Fibroblast of lung (primary cell): ENCODE data around the gene TRPV2. TPM values are rescaled to one million over a fixed set of nuclear protein-coding genes. Genes with fewer than 3 reads are reported as not detected.

ENCODE experiments used
- DNase-seq, 2 donors: peaks; one replicate each; pipeline versions ENCODE4 v3.0.0 to v3.0.0-alpha.2; 2010; ENCODE audit warnings: low read depth in 2 of 2
- H2AFZ ChIP-seq: 2 replicates; pipeline ENCODE4 v1.5.1; 2012; ENCODE audit warnings: low read length, control low read depth, inconsistent platforms
- H3K27ac ChIP-seq: 2 replicates; pipeline ENCODE4 v1.5.1; 2011; ENCODE audit warnings: low read length, control low read depth; ENCODE audit not compliant: insufficient read depth
- H3K27me3 ChIP-seq: 2 replicates; pipeline ENCODE4 v1.5.1; 2011; ENCODE audit warnings: mild to moderate bottlenecking, low read length; ENCODE audit not compliant: control insufficient read depth, insufficient read depth
- H3K36me3 ChIP-seq: 2 replicates; pipeline ENCODE4 v1.5.1; 2011; ENCODE audit warnings: low read length; ENCODE audit not compliant: control insufficient read depth, insufficient read depth
- H3K4me1 ChIP-seq: 2 replicates; pipeline ENCODE4 v1.5.1; 2011; ENCODE audit warnings: low read length; ENCODE audit not compliant: control insufficient read depth, insufficient read depth; ENCODE audit errors: extremely low read depth
- H3K4me2 ChIP-seq: 2 replicates; pipeline ENCODE4 v1.5.1; 2011; ENCODE audit warnings: low read length, control low read depth; ENCODE audit not compliant: insufficient read depth; ENCODE audit errors: extremely low read depth
- H3K4me3 ChIP-seq, 4 experiments: fragments of 200-600 bp in 1 of 4; sonication (generic) in 1 of 4; replicated peaks in 1 of 4; 2 replicates each; pipeline ENCODE4 v1.5.1; 2011 to 2016; ENCODE audit warnings: low read length in 4 of 4, low read depth in 3 of 4, mild to moderate bottlenecking in 3 of 4, control low read depth in 2 of 4, inconsistent platforms in 1 of 4, mixed read lengths in 1 of 4; ENCODE audit not compliant: insufficient read depth in 1 of 4; ENCODE audit errors: control extremely low read depth in 1 of 4
- H3K79me2 ChIP-seq: 2 replicates; pipeline ENCODE4 v1.5.1; 2012; ENCODE audit warnings: mild to moderate bottlenecking, low read length, inconsistent platforms; ENCODE audit not compliant: control insufficient read depth, insufficient read depth
- H3K9ac ChIP-seq: 2 replicates; pipeline ENCODE4 v1.5.1; 2011; ENCODE audit warnings: mild to moderate bottlenecking, low read length, control low read depth; ENCODE audit not compliant: insufficient read depth
- H3K9me3 ChIP-seq: 2 replicates; pipeline ENCODE4 v1.5.1; 2012; ENCODE audit warnings: low read depth, low read length; ENCODE audit not compliant: control insufficient read depth, insufficient read depth
- H4K20me1 ChIP-seq: 2 replicates; pipeline ENCODE4 v1.5.1; 2011; ENCODE audit warnings: low read length; ENCODE audit not compliant: control insufficient read depth, insufficient read depth; ENCODE audit errors: extremely low read depth
- EZH2 ChIP-seq: IDR thresholded peaks from 2 replicates; pipeline ENCODE4 v1.5.1; 2012; ENCODE audit warnings: low read length, control low read depth, mild to moderate bottlenecking; ENCODE audit errors: missing control alignments
- polyA plus RNA-seq, 2 donors: library from polyadenylated mRNA; depleted of rRNA in 1 of 2; stranded (reverse) in 1 of 2; unstranded in 1 of 2; fragments of >200 nt; gene quantifications; 2 replicates each; pipeline ENCODE4 v1.2.1, GENCODE V29; 2011 to 2012; ENCODE audit warnings: missing spikeins in 1 of 2
- total RNA-seq: library from RNA; depleted of rRNA; stranded (reverse); fragments of >200 nt; gene quantifications from 2 replicates; pipeline ENCODE4 v1.2.1, GENCODE V29; 2014
- TF ChIP-seq, protein P1 (sequence below), 2 donors: IDR thresholded peaks in 1 of 2; conservative IDR thresholded peaks in 1 of 2; 1 replicate in 1 of 2; 2 replicates in 1 of 2; pipeline ENCODE4 v1.5.1; 2011 to 2012; ENCODE audit warnings: low read length in 2 of 2, control low read depth in 1 of 2, inconsistent platforms in 1 of 2, low read depth in 1 of 2, mild to moderate bottlenecking in 1 of 2

TRPV2 gene
- total and polyA plus RNA-seq, 2 donors (not counting 1 experiment from before 2014, with no cell fraction given), result 68.6 to 74.5 TPM

DNA sequence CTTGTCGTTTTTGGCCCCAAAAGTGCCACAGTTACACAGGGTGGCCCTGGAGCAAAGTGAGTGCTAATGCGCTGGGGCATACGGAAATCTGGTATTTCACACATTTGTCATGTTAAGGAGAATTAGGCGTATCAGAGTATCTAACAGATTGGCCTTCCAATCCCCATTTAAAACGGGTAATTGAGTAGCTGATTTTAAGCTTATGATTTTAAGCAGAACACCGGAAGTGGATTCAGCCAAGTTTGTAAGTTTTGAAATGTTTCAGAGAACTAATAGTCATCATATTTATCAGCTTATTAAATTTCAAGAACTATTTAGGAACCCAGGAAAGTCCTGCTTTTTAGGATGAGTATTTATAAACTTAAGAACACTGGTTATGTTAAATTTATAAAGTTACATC is 57.2 kb downstream of the TRPV2 start:
- Histone ChIP-seq H4K20me1 (no peaks in the 10 kb centered on the region), H3K79me2 (no peaks in the 10 kb centered on the region)
- no peak for DNase-seq

DNA sequence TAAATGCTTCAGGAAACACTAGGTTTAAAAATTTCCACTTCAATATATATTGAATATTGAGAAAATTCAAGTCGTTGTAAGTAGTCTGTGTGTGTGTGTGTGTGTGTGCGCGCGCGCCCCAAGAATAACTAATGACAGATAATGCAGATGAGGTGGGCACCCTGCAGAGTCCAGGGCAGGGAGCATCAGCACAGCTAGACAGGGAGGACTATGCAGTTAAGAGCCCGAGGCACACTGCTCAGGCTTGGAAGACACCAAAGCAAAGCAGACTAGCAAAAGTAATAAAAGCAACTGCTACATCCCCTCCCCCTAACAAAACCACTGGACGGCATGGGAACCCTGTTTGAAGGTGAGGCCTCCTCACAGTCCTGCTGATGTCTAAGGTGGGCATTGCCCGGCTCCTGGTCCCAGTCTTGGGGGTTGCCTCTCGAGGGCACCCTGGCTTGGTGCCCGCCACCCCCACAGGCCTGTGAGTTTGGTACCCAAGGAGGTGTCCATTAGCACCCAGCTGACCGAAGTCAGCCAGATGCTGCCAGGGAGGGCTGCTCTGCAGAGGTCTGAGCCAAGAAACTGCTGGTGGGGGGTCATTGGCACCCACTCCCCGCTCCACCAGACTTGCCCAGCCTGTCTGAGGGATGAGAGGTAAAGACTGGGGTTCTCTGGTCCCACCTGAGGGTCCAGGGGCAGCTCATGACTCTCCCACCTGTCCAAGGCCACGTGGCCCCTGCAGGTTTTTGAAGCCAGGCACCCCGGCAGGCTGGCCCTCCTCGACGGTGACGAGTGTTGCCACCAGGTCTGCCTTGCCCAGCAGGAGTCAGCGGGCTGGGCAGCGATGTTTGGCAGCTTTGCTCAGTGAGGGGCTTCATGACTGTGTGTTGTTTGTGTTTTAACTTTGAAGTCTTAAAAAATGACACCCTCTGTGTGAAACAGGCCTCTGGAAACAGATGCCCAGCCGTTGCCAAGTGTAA is 58.0 kb downstream of the TRPV2 start:
- DNase-seq, result no peak
- no peak overlapping the region for H2AFZ ChIP-seq
- H3K36me3 ChIP-seq, result no peaks in the 10 kb centered on the region
- no peaks in the 10 kb centered on the region for H3K9me3 ChIP-seq
- no peak overlapping the region for H3K27ac ChIP-seq
- no peaks in the 10 kb centered on the region for H3K27me3 ChIP-seq
- TF ChIP-seq EZH2, result no peak
- TF ChIP-seq, protein P1, sequence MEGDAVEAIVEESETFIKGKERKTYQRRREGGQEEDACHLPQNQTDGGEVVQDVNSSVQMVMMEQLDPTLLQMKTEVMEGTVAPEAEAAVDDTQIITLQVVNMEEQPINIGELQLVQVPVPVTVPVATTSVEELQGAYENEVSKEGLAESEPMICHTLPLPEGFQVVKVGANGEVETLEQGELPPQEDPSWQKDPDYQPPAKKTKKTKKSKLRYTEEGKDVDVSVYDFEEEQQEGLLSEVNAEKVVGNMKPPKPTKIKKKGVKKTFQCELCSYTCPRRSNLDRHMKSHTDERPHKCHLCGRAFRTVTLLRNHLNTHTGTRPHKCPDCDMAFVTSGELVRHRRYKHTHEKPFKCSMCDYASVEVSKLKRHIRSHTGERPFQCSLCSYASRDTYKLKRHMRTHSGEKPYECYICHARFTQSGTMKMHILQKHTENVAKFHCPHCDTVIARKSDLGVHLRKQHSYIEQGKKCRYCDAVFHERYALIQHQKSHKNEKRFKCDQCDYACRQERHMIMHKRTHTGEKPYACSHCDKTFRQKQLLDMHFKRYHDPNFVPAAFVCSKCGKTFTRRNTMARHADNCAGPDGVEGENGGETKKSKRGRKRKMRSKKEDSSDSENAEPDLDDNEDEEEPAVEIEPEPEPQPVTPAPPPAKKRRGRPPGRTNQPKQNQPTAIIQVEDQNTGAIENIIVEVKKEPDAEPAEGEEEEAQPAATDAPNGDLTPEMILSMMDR (conservative IDR thresholded peaks at IDR 0.05 in 1 of 2, IDR thresholded peaks at IDR 0.05 in 1 of 2; ENCODE audit: low read depth in 1 of 2, low read length in 2 of 2), result no peak
- H4K20me1 ChIP-seq, result no peaks in the 10 kb centered on the region
- no peak overlapping the region for H3K4me2 ChIP-seq
- H3K4me1 ChIP-seq, result no peaks in the 10 kb centered on the region
- H3K9ac ChIP-seq, result no peak overlapping the region
- no peak overlapping the region for H3K4me3 ChIP-seq
- H3K79me2 ChIP-seq, result no peaks in the 10 kb centered on the region

More for the DNA sequence above, 57.2 kb downstream of the TRPV2 start:
- no peak overlapping the region for H3K4me2 ChIP-seq
- no peaks in the 10 kb centered on the region for H3K27me3 ChIP-seq
- no peak overlapping the region for H3K27ac ChIP-seq
- H3K4me1 ChIP-seq, result no peaks in the 10 kb centered on the region
- H3K9ac ChIP-seq, result no peak overlapping the region
- no peaks in the 10 kb centered on the region for H3K9me3 ChIP-seq
- H2AFZ ChIP-seq, result no peak overlapping the region
- TF ChIP-seq, protein P1 (conservative IDR thresholded peaks at IDR 0.05 in 1 of 2, IDR thresholded peaks at IDR 0.05 in 1 of 2; ENCODE audit: low read depth in 1 of 2, low read length in 2 of 2), result no peak
- no peak for TF ChIP-seq EZH2
- no peak overlapping the region for H3K4me3 ChIP-seq
- no peaks in the 10 kb centered on the region for H3K36me3 ChIP-seq

DNA sequence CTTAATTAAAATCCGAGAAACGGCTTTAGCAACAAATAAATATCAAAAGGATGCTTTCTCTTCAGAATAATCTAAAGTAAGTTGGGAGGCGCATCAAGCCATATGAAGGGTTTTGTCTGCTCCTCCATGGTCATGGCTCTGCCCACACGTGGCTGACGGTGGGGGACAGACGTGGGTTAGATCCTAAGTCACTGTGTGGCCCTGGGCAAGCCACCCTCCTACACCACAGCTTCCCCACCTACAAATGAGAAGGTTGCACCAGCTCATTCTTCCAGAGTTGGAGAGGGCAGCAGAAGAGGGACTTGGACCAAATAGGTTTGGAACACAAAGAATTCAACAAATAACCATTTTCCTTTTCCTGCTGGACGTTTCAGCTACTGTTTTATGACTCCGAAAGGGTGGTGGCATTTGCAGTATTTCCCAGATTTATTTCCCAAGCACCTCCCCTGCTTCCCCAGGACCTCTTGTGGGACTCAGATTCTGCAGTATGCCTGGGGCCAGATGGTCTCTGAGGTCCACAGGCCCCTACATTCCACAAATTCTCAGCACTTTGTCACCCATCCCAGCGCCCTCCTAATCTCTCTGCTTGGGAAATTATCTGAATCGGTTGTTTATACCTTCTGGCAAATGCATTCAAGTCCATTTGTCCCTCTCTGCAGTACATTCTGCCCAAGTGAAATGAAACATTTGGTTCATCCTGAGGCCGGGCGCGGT is 58.8 kb downstream of the TRPV2 start:
- TF ChIP-seq EZH2, result no peak
- TF ChIP-seq, protein P1 (conservative IDR thresholded peaks at IDR 0.05 in 1 of 2, IDR thresholded peaks at IDR 0.05 in 1 of 2; ENCODE audit: low read depth in 1 of 2, low read length in 2 of 2), result no peak
- no peaks in the 10 kb centered on the region for H3K36me3 ChIP-seq
- H2AFZ ChIP-seq, result no peak overlapping the region
- H3K9ac ChIP-seq, result no peak overlapping the region
- no peaks in the 10 kb centered on the region for H4K20me1 ChIP-seq
- H3K4me3 ChIP-seq, result no peak overlapping the region
- H3K9me3 ChIP-seq, result no peaks in the 10 kb centered on the region
- no peak overlapping the region for H3K27ac ChIP-seq
- DNase-seq, result peak in 1 of 2 donors; percentile 32
- H3K79me2 ChIP-seq, result no peaks in the 10 kb centered on the region
- no peak overlapping the region for H3K4me2 ChIP-seq
- H3K4me1 ChIP-seq, result no peaks in the 10 kb centered on the region
- no peaks in the 10 kb centered on the region for H3K27me3 ChIP-seq
